Tibial nerve (tissue), 4 donors: Measurements from ENCODE around the gene RANBP17.

Experiments
- EP300 ChIP-seq, 2 donors: sonication (generic); formaldehyde crosslinking; IDR thresholded peaks; one replicate each; pipeline ENCODE4 v1.6.1; 2017; ENCODE audit warnings: antibody characterized with exemption in 2 of 2, mild to moderate bottlenecking in 1 of 2
- TF ChIP-seq, protein P1 (sequence below), 5 experiments: fragments of 200-600 bp in 3 of 5; fragments of 450-650 bp in 2 of 5; sonication (generic) in 3 of 5; IDR thresholded peaks; one replicate each; pipeline ENCODE4 v1.5.1; 2016 to 2019; ENCODE audit warnings: antibody characterized with exemption in 5 of 5, mild to moderate bottlenecking in 3 of 5, moderate library complexity in 2 of 5

DNA sequence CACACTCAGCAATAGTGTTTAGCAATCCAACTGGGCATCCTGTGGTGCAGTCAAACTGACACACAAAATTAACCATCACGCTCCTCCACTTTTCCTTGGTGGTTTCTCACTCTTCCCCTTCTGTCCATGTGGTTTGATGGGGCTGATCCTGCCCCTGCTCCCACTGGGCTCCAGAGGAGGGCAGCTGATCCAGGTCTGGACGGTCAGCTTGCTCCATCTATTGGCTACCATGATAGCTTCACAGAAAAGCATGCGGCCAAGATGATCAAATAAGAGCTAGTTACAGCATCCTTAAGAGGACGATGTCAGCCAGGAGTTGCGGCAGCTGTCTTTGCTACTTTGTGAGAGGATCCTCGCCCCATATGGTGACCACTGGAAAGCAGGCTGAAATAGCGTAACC is 29.6 kb upstream of the RANBP17 start:
- TF ChIP-seq, protein P1, sequence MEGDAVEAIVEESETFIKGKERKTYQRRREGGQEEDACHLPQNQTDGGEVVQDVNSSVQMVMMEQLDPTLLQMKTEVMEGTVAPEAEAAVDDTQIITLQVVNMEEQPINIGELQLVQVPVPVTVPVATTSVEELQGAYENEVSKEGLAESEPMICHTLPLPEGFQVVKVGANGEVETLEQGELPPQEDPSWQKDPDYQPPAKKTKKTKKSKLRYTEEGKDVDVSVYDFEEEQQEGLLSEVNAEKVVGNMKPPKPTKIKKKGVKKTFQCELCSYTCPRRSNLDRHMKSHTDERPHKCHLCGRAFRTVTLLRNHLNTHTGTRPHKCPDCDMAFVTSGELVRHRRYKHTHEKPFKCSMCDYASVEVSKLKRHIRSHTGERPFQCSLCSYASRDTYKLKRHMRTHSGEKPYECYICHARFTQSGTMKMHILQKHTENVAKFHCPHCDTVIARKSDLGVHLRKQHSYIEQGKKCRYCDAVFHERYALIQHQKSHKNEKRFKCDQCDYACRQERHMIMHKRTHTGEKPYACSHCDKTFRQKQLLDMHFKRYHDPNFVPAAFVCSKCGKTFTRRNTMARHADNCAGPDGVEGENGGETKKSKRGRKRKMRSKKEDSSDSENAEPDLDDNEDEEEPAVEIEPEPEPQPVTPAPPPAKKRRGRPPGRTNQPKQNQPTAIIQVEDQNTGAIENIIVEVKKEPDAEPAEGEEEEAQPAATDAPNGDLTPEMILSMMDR (IDR thresholded peaks at IDR 0.05) = no peak
- no peak for TF ChIP-seq EP300 (IDR thresholded peaks at IDR 0.05)
